GM13976 (cell line): ENCODE measurements around the gene TXNDC11.

Experiments
- DNase-seq: peaks from one replicate; pipeline ENCODE4 v3.0.0; 2012; ENCODE audit warnings: low spot score
- CTCF ChIP-seq: IDR thresholded peaks from 2 replicates; pipeline ENCODE4 v1.5.1; 2012; ENCODE audit warnings: borderline replicate concordance, mild to moderate bottlenecking; ENCODE audit not compliant: insufficient read depth; ENCODE audit errors: extremely low read depth, missing control alignments, control extremely low read depth
- in situ Hi-C: fragments of 300-500 bp; cut with MboI; formaldehyde crosslinking; loops from one replicate; pipeline ENCODE4 v1.12.0; 2022; ENCODE audit warnings: low sequenced_read_pairs, mixed read lengths, inconsistent platforms; ENCODE audit not compliant: unreplicated experiment

TXNDC11 gene

DNA sequence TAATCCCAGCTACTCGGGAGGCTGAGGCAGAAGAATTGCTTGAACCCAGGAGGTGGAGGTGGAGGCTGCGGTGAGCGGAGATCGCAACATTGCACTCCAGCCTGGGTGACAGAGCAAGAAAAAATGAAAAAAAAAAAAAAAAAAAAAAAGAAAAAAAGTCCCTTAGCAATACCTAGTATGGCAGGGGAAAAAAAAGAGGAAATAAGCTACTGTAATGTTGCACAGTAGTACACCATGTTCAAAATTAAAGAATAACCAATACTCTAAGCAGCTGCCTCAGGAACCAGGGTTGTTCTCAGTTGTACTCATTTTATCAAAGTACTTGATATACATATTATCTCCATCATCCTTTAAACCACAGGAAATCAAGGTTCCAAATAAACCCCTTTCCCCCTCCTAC is 17.3 kb upstream of the TXNDC11 start:
- in situ Hi-C loops: no loop called here

DNA sequence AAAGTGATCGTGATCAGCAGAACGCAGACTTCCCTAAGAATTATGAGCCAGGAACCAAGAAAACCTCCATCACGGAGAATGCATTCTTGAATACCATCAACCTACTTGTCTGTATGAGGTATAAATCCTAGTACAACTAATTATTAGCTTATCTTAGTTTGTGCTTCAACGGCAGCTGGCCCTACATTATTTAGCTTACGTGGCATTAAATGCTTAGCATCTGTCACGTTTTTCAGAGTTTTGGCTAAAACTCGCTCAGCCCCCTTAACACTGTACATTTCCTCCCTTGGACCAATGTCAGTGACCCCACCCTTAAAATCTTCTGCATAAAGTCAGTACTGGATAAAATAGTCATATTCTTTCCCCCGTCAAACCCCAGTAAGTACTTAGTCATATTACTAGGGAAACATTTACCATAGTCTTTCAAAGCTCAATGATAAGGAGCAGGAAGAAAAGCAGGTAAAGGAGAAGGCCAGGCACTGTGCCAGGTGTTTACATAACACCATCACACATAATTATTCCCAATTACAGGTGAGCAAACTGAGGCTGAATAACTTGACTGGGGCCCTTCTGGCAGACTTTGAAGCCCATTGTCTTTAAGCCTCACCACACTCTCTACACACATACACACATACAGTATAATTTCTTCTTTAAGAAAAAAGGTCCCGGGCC is 16.6 kb upstream of the TXNDC11 start:
- no peak for DNase-seq
- in situ Hi-C loops: no loop called here
- no peak for TF ChIP-seq CTCF

More for the DNA sequence above, 17.3 kb upstream of the TXNDC11 start:
- TF ChIP-seq CTCF: no peak
- DNase-seq: no peak

GRCh38 chr16:11757671-11758545 is 15.3 kb upstream of the TXNDC11 start:
- no peak for DNase-seq
- TF ChIP-seq CTCF: no peak
- in situ Hi-C loops: no loop called here

- in situ Hi-C loops: no loop called here
- DNase-seq: no peak
- TF ChIP-seq CTCF: no peak
These were observed 13.6 kb upstream of the TXNDC11 start for GRCh38 chr16:11756248-11756647.

GRCh38 chr16:11755022-11755760 is 12.5 kb upstream of the TXNDC11 start:
- in situ Hi-C loops: no loop called here
- no peak for DNase-seq
- no peak for TF ChIP-seq CTCF

DNA sequence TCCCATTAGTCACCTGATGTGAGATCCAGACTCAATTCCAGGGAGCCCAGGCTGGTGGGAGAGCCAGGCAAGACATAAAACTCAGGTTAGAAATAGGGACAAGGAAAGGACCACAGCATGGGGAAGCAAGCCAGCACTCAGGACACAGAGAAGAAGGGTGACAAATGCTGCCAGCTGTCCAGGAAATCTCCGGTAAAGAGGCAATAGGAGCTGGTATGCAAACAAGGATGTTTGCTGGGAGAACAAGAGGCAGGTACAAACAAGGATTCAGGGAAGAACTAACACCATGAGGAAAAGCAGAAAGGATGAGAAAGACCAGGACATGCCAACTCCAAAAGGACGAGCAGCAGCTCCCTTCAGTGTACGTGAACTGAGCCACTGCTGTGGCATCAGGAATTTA is 10.2 kb upstream of the TXNDC11 start:
- in situ Hi-C loops: no loop called here
- no peak for DNase-seq
- no peak for TF ChIP-seq CTCF
